Neural cell (in vitro differentiated cells): ENCODE results near the gene POU2F3. TPM values are rescaled to one million over a fixed set of nuclear protein-coding genes. Genes with fewer than 3 reads are reported as not detected.

Source experiments
- H2AFZ ChIP-seq: fragments of 200-600, 300-800 bp; sonication (generic), shearing (Covaris generic); 2 replicates; pipeline ENCODE4 v1.6.0; 2014; ENCODE audit warnings: low read depth, mild to moderate bottlenecking, antibody characterized with exemption, low read length, moderate library complexity
- H3F3A ChIP-seq: fragments of 200-600 bp; shearing (Covaris generic); 2 replicates; pipeline ENCODE4 v1.6.1; 2016; ENCODE audit warnings: mild to moderate bottlenecking, moderate library complexity, mixed read lengths, antibody characterized with exemption, low read length; ENCODE audit not compliant: insufficient read depth, poor library complexity, severe bottlenecking
- H3K27ac ChIP-seq: fragments of 200-600, 300-800 bp; sonication (generic), shearing (Covaris generic); 2 replicates; pipeline ENCODE4 v1.5.1; 2014; ENCODE audit warnings: mild to moderate bottlenecking, low read length, moderate library complexity
- H3K27me3 ChIP-seq: fragments of 300-800, 200-600 bp; sonication (generic), shearing (Covaris generic); 2 replicates; pipeline ENCODE4 v1.6.0; 2014; ENCODE audit warnings: mild to moderate bottlenecking, low read depth, low read length, moderate library complexity; ENCODE audit not compliant: insufficient read depth
- H3K36me3 ChIP-seq: fragments of 300-800, 200-600 bp; sonication (generic), shearing (Covaris generic); 2 replicates; pipeline ENCODE4 v1.5.1; 2014; ENCODE audit warnings: mild to moderate bottlenecking, antibody characterized with exemption, low read length, moderate library complexity; ENCODE audit not compliant: insufficient read depth
- H3K4me2 ChIP-seq: fragments of 300-800, 200-600 bp; sonication (generic), shearing (Covaris generic); 2 replicates; pipeline ENCODE4 v1.6.0; 2014; ENCODE audit warnings: mild to moderate bottlenecking, low read length
- H3K4me3 ChIP-seq: fragments of 300-800, 200-600 bp; sonication (generic), shearing (Covaris generic); 2 replicates; pipeline ENCODE4 v1.5.1; 2014; ENCODE audit warnings: mild to moderate bottlenecking, low read length, moderate library complexity
- H3K79me2 ChIP-seq: fragments of 200-600 bp; shearing (Covaris generic); replicated peaks from 2 replicates; pipeline ENCODE4 v1.6.0; 2014; ENCODE audit warnings: mild to moderate bottlenecking, low read length, moderate library complexity; ENCODE audit not compliant: insufficient read depth
- H3K9ac ChIP-seq: fragments of 300-800, 200-600 bp; sonication (generic), shearing (Covaris generic); 2 replicates; pipeline ENCODE4 v1.6.1; 2016; ENCODE audit warnings: mild to moderate bottlenecking, low read length, mixed read lengths
- H3K9me2 ChIP-seq: fragments of 200-600 bp; shearing (Covaris generic); 2 replicates; pipeline ENCODE4 v1.6.1; 2016; ENCODE audit warnings: mild to moderate bottlenecking, low read length, mixed read lengths; ENCODE audit not compliant: insufficient read depth
- H3K9me3 ChIP-seq: fragments of 200-600, 300-800 bp; sonication (generic), shearing (Covaris generic); 2 replicates; pipeline ENCODE4 v1.6.1; 2016; ENCODE audit warnings: mild to moderate bottlenecking, mixed run types, low read length, moderate library complexity, mixed read lengths
- H4K20me1 ChIP-seq: fragments of 200-600 bp; shearing (Covaris generic); 2 replicates; pipeline ENCODE4 v1.6.1; 2016; ENCODE audit warnings: mild to moderate bottlenecking, mixed run types; ENCODE audit not compliant: insufficient read depth
- EP300 ChIP-seq: fragments of 450-650 bp; conservative IDR thresholded peaks from 2 replicates; pipeline ENCODE4 v1.6.1; 2014; ENCODE audit warnings: antibody characterized with exemption, mild to moderate bottlenecking, moderate library complexity; ENCODE audit not compliant: poor library complexity, severe bottlenecking
- EZH2 ChIP-seq: fragments of 200-600, 300-800 bp; shearing (Covaris generic), sonication (generic); IDR thresholded peaks from 2 replicates; pipeline ENCODE4 v1.6.1; 2014; ENCODE audit warnings: antibody characterized with exemption, low read length, borderline replicate concordance, mild to moderate bottlenecking; ENCODE audit not compliant: insufficient read depth, poor library complexity, severe bottlenecking
- MXI1 ChIP-seq: fragments of 450-650 bp; conservative IDR thresholded peaks from 2 replicates; pipeline ENCODE4 v1.6.1; 2014; ENCODE audit warnings: antibody characterized with exemption, mild to moderate bottlenecking; ENCODE audit not compliant: poor library complexity, severe bottlenecking
- POLR2AphosphoS5 ChIP-seq: IDR thresholded peaks from 2 replicates; pipeline ENCODE4 v1.6.1; 2012
- RAD21 ChIP-seq: fragments of 450-650 bp; conservative IDR thresholded peaks from 2 replicates; pipeline ENCODE4 v1.6.1; 2014; ENCODE audit warnings: antibody characterized with exemption, mild to moderate bottlenecking, moderate library complexity
- SMC3 ChIP-seq: fragments of 450-650 bp; conservative IDR thresholded peaks from 2 replicates; pipeline ENCODE4 v1.6.1; 2014; ENCODE audit warnings: antibody characterized with exemption, mild to moderate bottlenecking, moderate library complexity; ENCODE audit not compliant: poor library complexity
- TAF1 ChIP-seq: IDR thresholded peaks from 2 replicates; pipeline ENCODE4 v1.6.1; 2012; ENCODE audit warnings: low read depth
- polyA plus RNA-seq: library from polyadenylated mRNA; depleted of rRNA; stranded (reverse); fragments of >200 nt; gene quantifications from 2 replicates; pipeline ENCODE4 v1.2.3, GENCODE V29; 2014
- TF ChIP-seq, protein P1 (sequence below): fragments of 450-650 bp; IDR thresholded peaks from 2 replicates; pipeline ENCODE4 v1.5.1; 2014; ENCODE audit warnings: antibody characterized with exemption, mild to moderate bottlenecking, moderate library complexity; ENCODE audit not compliant: poor library complexity, severe bottlenecking
- TF ChIP-seq, protein P2 (sequence below): IDR thresholded peaks from 2 replicates; pipeline ENCODE4 v1.6.1; 2012; ENCODE audit warnings: borderline replicate concordance

POU2F3 gene
- polyA plus RNA-seq, 1 donor from 2014 or later, result not detected

DNA sequence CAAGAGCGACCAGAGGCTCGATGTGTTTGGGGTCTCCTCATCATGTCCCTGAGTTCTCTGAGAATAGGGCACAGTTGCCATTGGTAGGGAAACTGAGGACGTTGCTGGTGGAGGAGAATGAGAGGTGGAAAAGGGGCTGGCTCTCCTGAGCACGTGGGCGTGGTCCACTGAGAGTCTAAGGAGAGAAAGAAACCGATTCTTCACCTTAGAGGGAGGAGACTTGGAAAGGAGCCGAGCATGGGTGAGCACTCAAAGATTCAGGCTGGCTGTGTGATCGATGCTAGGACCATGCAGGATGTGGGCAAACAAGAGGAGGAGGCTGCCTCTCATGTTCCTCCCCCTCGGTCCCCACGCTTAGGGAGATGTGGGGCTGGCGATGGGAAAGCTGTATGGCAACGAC lies 65.3 kb downstream of the POU2F3 start:
- no peak overlapping the region for H3K4me3 ChIP-seq
- H2AFZ ChIP-seq, result no peak overlapping the region
- no peak overlapping the region for H3K9ac ChIP-seq
- H3K79me2 ChIP-seq, result no peaks in the 10 kb centered on the region
- TF ChIP-seq EZH2 (no peak), SMC3 (no peak), POLR2AphosphoS5 (no peak), MXI1 (no peak), RAD21 (no peak), TAF1 (no peak), EP300 (no peak)
- TF ChIP-seq, protein P1, sequence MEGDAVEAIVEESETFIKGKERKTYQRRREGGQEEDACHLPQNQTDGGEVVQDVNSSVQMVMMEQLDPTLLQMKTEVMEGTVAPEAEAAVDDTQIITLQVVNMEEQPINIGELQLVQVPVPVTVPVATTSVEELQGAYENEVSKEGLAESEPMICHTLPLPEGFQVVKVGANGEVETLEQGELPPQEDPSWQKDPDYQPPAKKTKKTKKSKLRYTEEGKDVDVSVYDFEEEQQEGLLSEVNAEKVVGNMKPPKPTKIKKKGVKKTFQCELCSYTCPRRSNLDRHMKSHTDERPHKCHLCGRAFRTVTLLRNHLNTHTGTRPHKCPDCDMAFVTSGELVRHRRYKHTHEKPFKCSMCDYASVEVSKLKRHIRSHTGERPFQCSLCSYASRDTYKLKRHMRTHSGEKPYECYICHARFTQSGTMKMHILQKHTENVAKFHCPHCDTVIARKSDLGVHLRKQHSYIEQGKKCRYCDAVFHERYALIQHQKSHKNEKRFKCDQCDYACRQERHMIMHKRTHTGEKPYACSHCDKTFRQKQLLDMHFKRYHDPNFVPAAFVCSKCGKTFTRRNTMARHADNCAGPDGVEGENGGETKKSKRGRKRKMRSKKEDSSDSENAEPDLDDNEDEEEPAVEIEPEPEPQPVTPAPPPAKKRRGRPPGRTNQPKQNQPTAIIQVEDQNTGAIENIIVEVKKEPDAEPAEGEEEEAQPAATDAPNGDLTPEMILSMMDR, result no peak
- TF ChIP-seq, protein P2, sequence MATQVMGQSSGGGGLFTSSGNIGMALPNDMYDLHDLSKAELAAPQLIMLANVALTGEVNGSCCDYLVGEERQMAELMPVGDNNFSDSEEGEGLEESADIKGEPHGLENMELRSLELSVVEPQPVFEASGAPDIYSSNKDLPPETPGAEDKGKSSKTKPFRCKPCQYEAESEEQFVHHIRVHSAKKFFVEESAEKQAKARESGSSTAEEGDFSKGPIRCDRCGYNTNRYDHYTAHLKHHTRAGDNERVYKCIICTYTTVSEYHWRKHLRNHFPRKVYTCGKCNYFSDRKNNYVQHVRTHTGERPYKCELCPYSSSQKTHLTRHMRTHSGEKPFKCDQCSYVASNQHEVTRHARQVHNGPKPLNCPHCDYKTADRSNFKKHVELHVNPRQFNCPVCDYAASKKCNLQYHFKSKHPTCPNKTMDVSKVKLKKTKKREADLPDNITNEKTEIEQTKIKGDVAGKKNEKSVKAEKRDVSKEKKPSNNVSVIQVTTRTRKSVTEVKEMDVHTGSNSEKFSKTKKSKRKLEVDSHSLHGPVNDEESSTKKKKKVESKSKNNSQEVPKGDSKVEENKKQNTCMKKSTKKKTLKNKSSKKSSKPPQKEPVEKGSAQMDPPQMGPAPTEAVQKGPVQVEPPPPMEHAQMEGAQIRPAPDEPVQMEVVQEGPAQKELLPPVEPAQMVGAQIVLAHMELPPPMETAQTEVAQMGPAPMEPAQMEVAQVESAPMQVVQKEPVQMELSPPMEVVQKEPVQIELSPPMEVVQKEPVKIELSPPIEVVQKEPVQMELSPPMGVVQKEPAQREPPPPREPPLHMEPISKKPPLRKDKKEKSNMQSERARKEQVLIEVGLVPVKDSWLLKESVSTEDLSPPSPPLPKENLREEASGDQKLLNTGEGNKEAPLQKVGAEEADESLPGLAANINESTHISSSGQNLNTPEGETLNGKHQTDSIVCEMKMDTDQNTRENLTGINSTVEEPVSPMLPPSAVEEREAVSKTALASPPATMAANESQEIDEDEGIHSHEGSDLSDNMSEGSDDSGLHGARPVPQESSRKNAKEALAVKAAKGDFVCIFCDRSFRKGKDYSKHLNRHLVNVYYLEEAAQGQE, result no peak
- no peaks in the 10 kb centered on the region for H3K9me2 ChIP-seq
- H3K4me2 ChIP-seq, result no peak overlapping the region
- H3K36me3 ChIP-seq, result no peaks in the 10 kb centered on the region
- no peaks in the 10 kb centered on the region for H3K27me3 ChIP-seq
- H3K27ac ChIP-seq, result no peak overlapping the region
- no peaks in the 10 kb centered on the region for H4K20me1 ChIP-seq
- no peaks in the 10 kb centered on the region for H3F3A ChIP-seq
- no peaks in the 10 kb centered on the region for H3K9me3 ChIP-seq

DNA sequence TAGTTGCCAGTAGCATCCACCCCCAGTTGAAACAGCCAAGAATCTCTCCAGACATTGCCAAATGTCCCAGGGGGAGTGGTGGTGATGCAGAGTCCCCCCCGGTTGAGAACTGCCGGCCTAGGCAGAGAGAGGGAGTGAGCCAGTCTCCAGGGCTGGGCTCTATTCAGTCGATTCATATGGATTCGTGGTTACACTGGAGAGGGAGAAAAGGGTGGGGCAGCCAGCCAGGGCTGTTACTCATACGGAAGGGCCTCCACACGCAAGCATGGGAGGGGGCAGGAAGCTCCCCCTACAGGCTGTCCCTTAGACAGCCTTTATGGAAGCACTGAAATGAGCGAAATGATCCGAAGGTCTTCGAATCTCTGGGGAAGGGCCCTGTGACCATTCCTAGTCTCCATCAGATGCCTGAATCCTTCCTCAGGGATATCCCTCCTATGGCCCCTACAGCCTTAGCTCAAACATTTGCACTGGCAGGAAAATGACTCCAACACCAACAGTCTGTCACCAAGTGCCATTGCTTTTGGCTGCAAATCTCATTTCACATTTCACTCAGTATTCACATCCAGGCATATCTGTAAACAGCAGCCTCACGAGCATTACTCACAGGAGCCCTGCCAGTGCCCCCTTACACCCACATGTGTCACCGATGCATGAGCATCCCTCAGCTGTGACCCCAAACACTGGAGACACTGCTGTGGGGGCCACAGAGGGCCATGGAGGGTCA lies 66.7 kb downstream of the POU2F3 start:
- Histone ChIP-seq H3K4me2 (no peak overlapping the region), H3K36me3 (no peaks in the 10 kb centered on the region), H3K27me3 (no peaks in the 10 kb centered on the region), H3F3A (no peaks in the 10 kb centered on the region), H3K9me3 (no peaks in the 10 kb centered on the region), H3K79me2 (no peaks in the 10 kb centered on the region), H2AFZ (no peak overlapping the region), H3K4me3 (no peak overlapping the region), H4K20me1 (no peaks in the 10 kb centered on the region), H3K9me2 (no peaks in the 10 kb centered on the region), H3K27ac (no peak overlapping the region), H3K9ac (no peak overlapping the region)
- no peak for TF ChIP-seq EP300
- TF ChIP-seq TAF1, result no peak
- TF ChIP-seq MXI1, result no peak
- no peak for TF ChIP-seq RAD21
